Measurements from ENCODE around the gene TNPO3.
"Not testable (repeated sequence)": the region's sequence is repeated elsewhere in the genome, so short reads cannot be mapped to it uniquely, and the experiment has no call there.

Gene TNPO3

DNA sequence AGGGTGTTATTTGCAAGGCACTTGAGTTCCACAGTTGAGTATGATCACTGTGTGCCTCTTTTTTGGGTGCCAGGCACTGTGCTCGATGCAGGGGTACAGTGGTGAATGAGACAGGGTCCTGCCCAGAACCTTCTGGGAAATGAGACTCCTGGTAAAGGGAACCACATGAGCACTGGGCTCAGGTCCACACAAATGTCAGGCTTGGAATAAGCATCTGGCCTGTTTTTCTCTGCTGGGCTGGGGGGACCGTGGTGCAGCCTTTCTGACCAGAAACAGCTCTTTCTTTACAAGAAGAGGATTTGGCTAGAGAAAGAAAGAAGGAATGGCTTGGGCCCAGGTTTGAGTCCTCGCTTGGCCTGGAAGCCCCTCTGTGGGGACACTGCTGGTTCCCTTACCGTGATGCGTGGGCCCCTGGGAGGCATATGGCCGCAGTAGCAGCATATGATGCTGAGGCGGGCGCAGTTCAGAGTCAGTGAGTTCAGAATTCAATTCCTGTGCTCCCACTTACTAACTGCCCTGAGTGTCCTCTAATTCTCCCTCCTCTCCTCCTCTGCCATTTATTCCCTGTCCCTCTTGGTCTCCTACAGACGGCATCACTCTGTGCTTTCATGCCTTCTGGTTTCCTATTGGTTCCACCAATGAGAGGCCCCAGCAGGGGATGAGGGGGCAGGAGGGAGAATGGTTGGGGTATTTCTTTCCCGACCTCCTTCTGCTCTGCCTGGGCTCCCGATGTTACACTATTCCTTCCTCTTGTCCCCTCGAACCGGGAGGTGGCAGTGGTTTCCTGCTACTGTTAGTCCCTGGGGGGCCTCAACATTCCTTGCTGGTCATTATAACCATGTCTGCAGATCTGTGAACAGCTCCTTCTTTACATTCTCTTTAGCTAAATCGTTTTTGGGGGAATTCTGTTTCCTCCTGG lies 134.8 kb downstream of the TNPO3 start:
- no peak for FAIRE-seq

DNA sequence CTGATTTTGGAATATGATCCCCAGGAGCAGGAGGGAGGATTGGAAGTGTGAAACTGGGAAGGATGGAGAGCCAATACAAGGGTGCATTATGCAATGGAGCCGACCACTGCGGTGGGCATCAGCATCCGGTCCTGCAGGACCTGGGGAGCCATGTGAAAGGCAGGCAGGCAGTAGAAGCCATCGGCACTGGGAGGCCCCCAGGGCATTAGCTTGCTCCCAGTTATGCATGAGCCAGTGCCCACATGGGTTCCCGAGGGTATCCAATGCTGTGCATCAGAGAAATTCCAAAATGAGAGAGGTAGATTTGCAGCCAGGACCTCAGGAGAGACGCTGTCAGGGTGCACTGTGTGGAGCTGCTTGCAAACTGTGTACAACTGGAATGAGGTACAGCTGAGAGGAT lies 135.7 kb downstream of the TNPO3 start:
- no peak for FAIRE-seq

DNA sequence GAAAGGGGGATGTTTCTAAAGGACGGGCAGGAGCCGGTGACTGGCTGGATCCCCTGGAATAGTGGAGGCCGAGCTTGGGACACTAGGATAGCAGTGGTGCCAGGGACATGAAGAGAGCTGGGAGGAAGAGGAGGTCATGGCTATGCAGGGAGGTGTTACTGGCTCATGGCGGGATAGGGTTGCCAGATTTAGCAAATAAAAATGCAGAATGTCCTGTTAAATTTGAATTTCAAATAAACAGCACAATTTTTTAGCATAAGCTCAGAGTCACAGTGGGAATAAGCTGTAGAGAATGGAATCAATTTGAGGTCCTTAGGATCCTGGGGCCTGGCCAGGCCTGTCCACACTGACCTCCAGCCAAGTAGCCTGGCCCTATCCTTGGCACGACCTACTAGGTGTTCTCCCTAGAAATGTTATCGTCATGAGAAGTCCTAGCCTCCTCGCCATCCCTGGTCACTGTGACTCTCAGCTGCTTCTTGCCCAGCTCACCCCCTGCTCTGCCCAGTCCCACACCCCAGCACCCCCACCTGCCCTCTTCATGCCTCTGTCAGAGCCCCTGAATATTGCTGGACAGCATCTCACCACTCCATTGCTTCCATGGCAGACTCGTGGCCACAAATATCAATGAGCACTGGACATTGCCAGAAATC lies 136.8 kb downstream of the TNPO3 start:
- FAIRE-seq = no peak

DNA sequence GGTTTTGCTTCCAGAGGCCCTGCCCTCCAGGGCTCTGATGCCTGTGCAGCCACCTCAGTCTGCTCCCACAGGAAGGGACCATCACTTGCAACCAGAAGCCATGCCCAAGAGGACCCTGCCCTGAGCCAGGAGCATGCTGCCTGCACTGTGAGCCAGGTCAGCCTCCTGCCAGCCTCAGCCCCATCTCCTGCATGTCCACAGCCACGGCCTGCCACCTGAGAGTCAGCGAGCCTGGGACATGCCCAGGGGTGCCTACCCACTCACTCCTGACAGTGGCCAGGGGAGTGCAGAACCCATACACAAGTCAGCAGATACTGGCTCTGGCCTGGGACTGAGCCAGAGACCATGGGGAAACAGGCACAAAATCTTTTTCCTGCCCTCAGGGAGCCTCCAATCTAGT lies 137.8 kb downstream of the TNPO3 start:
- FAIRE-seq = no peak

- FAIRE-seq = no peak
These were observed 138.3 kb downstream of the TNPO3 start for GRCh38 chr7:128916643-128916915.

DNA sequence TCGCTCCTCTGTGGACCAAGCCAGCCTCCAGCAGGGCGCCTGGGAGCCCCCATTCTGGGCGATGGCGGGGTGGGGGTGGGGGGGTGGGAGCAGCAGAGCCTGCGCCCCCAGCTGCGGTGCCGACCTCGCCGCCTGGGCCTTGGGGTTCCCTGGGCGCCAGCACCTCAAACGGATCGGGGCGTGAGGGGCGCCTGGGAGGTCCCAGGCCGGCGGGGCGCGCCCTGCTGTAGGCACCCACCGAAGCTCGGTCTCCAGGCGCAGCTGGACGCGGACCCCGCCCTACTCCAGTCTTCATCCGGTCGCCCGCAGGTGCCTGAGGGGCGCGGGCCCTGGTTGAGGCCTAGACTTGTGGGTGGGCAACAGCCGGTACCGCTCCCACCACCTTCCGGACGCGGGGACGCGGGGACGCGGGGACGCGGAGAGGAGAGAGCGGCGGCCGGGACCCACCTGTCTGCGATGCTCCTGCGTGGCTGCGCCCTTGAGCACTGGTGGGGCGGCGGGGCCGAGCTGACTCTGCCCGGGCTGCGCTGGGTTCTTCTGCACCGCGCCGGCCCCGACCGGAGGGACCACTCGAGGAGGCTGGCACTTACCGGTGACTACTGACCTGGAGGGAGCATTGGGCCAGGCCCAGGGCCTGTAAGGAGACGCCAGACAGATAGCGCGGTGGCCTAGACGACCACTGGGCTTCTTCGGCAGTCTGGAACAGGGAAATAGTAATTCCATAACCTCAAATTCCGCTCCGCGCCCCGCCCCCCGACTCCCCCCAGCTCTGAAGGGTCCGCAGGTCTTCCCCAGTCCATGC lies 138.9 kb downstream of the TNPO3 start:
- FAIRE-seq = no peak

DNA sequence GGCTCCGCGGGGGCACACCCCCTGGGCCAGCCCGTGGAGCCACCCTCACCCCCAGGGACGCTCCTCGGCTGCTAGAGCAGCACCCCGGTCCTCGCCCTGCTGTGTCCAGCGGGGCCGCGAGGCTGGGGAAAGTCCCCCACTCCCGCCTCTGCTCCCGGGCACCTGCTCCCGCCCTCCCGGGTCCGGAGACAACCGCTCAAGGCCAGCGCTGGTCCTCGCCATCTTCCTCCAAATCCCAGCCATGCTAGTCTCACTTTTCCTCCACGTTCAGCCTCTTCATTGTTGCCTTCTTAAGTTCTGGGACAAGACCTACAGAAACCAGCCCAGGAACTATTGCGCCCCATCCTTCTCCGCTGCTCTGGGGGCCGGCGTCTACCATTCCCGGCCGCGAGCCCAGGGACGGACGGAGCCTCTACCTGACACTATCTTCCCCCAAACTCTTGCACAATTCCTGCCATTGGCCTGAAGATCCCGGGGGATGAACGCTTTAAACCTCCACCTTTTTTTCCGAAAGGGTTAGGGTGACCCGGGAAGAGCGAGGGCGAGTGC lies 139.6 kb downstream of the TNPO3 start:
- FAIRE-seq = no peak

DNA sequence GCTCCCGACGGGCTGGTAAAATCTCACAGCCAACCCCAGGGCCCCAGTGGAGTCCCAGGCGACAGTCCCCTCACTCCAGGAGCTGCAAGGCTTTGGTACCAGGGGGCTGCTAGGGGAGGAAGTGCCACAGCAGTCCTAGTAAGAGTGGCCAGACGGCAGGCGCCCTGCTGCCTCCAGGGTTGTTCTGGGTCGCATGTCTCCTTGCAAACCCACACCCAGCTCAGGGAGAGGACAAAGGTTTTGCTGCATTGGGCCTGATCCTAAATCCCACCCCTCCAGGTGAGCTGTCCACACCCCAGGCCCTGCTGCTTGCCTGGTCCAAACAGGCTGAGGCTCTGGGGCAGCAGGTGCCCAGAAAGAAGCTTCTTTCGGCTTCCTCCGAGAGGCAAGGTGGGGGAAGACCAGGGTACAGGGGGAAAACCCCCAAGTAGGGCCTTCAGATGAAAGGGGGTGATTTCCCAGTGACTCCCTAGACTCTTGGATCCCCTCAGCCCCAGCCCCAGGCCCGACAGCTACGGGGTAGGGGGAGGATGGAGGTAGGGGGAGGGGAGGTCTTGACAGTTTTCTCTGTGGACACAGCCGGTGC lies 140.3 kb downstream of the TNPO3 start:
- FAIRE-seq = no peak

DNA sequence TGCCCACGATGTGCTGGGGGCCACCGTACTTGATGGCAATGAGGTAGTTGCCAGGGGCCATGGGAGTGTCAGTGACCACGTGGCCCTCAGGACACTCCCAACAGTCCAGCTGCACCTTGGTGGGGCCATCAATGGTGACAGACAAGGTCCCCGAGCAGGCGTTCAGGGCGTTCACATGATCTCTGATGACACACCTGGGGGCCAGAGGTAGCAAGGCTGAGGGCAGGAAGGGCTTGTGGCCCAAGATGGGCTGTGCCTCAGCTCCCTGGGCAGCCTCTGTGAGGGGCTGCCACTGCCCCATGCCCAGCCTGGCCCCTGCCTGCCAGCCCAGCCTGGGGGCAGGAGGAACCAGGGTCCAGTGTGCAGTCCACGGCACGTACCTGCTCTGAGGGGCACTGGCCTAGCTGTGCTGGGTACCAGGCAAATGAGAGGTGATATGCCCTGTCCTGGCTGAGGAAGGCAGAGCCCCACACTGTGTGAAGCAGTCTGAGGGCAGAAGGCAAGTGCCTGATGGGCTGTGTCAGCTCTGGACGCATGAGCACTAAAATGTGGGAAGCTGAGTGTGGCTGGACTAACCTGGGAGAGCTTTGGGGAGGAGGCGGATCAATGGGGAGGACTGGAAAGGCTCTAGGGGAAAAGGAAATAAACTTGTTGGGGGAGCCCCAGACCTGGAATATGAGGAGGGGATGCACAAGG lies 140.9 kb downstream of the TNPO3 start:
- no peak for FAIRE-seq

- not testable (repeated sequence) for FAIRE-seq
These were observed 142.0 kb downstream of the TNPO3 start for GRCh38 chr7:128912709-128913495.

- no peak for FAIRE-seq
These were observed 142.6 kb downstream of the TNPO3 start for GRCh38 chr7:128912281-128912680.

DNA sequence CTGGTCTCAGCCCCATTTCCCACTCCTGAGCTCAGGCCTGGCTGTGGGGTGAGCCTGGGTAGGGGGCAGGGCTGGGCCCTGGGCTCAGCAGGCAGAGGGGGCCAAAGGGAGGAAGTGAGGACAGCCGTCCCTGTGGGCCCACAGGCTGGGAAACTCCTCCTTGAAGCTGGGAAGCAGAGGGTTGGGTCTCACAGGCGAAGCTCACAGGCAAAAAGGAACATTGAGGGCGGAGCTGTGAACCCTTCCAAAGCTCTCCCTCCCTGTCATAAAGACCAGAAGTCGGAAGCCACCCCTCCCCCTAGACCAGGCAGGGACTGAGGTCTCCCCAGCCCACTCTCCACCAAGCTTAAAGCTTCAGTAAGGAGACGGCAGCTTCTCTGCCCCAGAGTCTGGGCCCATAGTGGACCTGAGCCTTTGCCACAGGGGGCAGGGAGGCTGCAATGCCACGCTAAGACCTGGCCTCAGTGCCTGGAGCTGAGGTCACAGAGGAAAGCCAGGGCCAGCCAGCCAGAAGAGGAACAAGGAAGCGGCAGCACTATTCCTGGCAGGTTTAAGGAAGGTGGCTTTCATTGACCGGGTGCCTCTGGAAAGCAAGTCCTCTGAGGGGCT lies 143.4 kb downstream of the TNPO3 start:
- no peak for FAIRE-seq

DNA sequence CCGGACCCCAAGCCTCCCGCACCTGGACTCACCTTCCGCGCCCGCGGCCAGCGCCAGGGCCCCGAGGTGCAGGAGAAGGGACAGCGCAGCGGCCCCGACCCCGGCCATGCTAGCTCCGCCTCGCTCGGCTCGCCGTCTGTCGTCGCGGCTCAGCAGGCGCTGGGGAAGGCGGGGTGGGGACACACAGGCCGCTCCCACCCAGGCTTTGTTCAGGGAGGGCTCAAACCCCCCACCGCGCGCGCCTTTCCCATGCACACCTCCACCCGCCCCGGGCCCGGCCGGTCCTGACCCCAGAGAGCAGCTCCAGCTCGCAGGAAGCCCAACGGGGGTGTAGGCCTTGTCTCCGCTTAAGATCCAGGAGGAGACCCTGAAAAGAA lies 144.4 kb downstream of the TNPO3 start, which contains the start of gene KCP:
Gene KCP (minus strand): TSS at position 141 of the 377 bp plus-strand sequence. CDS start 33 bp downstream, at position 108.
- FAIRE-seq = no peak

DNA sequence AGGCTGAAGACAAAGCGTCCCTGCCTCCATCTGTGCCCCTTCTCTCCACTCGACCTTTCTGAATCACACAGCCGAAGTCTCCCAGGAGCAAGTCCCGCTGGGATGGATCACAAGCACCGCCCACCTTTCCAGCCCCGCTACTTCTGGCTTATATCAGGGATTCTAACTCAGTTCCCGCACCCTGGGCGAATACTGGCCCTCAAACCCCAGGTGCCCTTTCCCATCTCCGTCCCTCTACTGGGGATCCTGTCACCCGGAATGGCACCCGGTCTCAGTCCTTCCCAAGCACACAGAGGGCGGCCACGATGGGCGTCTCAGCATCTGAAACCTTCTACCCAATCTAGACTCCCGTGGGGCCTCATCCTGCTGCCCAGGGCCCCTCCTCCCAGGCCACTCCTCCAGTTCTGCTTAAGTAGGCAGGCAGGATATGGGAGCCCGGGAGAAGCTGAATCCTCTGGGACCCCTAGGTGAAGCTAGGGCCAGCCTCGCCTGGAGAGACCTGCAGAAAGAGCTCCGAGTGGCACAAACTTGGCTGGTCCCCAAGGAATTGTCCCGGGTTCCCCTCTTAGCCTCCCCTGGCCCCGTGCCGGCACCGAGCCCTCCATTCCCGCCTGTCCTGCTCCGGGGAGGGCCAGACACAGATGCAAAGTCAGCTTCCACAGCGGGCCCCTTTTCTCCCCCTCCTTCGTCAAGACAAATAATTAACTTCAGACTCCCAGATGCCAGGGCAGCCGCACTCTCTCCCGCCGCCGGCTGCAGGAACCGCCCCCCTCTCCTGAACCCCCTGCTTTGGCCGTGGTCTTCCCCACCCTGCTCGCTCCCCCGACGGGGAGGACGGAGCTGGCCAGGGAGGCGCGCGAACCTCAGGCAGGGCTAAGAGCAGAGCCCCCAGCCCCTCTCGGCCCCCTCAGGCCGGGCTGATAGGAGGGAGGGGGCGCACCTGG lies 145.0 kb downstream of the TNPO3 start:
- no peak for FAIRE-seq

DNA sequence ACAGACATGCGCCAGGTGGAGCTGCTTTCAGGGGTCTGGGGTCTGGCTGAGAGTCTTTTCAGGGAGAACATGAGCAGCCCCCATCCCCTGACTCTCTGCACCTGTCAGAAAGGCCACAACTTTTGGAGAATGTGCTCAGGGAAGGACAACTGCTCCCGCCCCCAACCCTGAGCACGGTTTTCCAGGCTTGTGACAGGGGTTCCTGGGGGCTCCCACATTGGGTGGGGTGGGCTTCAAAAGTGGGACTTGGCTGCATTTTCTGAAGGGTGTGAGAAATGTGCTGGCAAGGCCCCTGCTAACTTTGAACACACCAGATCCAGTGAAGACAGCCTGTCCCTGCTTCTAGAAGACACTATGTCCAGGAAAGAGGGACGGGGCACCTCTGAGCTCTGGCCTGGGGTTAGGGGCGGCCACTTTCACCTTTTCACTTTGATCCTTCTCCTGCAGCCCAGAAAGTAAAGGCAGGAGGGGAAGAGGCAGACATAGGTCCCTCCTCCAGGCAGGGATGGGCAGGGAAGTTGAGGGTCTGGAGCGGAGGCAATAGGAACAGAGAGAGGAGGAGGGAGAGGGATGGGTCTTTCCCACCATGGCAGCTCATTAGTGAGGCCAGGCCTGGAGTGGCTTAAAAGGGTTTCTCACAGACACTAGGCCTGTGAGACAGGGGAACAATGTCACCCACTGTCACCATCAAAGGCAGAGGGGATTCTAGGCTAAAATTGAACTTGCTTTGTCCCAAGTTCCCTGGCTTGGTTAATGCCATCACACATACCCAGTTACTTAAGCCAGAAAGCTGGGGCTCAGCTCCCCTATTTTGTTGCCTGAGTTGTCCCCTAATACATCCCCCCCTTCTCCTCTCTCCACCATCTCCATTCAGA lies 145.9 kb downstream of the TNPO3 start:
- no peak for FAIRE-seq

- FAIRE-seq = no peak
These were observed 147.9 kb downstream of the TNPO3 start for GRCh38 chr7:128906766-128907559.

DNA sequence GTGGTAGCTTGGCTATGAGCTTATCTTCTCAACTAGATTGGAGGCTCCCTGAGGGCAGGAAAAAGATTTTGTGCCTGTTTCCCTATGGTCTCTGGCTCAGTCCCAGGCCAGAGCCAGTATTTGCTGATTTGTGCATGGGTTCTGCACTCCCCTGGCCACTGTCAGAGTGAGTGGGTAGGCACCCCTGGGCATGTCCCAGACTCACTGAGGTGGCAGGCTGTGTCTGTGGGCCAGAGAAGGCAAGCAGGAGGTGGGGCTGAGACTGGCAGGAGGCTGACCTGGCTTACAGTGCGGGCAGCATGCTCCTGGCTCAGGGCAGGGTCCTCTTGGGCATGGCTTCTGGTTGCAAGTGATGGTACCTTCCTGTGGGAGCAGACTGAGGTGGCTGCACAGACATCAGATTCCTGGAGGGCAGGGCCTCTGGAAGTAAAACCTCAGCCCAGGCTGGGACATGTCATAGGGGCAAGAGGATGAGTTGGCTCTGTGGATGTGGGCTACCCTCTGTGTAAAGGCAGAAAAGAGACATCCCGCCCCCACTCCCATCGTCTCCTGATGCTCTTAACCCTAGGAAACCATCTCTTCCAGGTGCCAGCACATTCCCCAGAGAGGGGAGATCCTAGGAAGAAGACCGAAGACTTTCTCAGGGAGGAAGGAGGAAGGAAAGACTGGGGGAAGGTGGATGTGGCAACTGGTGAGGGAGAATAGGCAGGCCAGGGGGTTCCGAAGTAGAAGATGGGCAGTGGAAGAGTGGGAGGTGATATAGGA lies 148.7 kb downstream of the TNPO3 start:
- no peak for FAIRE-seq
